ENCODE results near the gene TGIF2.

Gene TGIF2

GRCh38 chr20:36641506-36641843 lies 68.1 kb downstream of the TGIF2 start:
- no peak overlapping the region for H3K27ac ChIP-seq (ENCODE audit: low read depth, low read length, poor library complexity, severe bottlenecking)

DNA sequence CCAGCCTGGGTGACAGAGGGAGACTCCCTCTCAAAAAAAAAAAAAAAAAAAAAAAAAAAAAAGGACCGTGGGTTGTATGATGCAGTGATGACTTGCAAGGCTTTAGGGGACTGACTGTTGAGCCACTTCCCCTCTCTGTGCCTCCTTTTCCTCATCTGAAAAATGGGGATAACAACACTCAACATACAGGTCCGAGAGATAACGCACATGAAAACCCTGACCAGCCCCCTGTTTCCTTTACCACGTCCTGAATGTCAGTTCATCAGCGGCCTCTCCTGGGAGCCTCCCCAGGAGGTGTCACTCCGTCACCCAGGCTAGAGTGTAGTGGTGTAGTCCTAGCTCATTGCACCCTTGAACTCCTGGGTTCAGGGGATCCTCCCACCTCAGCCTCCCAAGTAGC lies 68.7 kb downstream of the TGIF2 start:
- no peaks in the 10 kb centered on the region for H3K9me3 ChIP-seq (ENCODE audit: low read length)
- H3K4me3 ChIP-seq (ENCODE audit: low read depth, low read length, poor library complexity, severe bottlenecking): no peak overlapping the region
- H4K20me1 ChIP-seq (ENCODE audit: insufficient read depth, low read length): no peaks in the 10 kb centered on the region
- H3K9ac ChIP-seq (ENCODE audit: low read length): no peak overlapping the region
- H3K27ac ChIP-seq (ENCODE audit: low read depth, low read length, poor library complexity, severe bottlenecking): no peak overlapping the region
- no peaks in the 10 kb centered on the region for H3F3A ChIP-seq (ENCODE audit: insufficient read depth, low read length)
- no peak overlapping the region for H3K4me2 ChIP-seq (ENCODE audit: low read length)
- no peaks in the 10 kb centered on the region for H3K79me2 ChIP-seq (ENCODE audit: insufficient read depth, low read length)
- no peak overlapping the region for H2AFZ ChIP-seq (ENCODE audit: low read length)
- TF ChIP-seq CTCF (IDR thresholded peaks at IDR 0.05; ENCODE audit: low read length) (no peak), EZH2 (IDR thresholded peaks at IDR 0.05; ENCODE audit: borderline replicate concordance, low read length) (no peak)
- no peaks in the 10 kb centered on the region for H3K9me2 ChIP-seq (ENCODE audit: low read depth, low read length)
- H3K27me3 ChIP-seq (ENCODE audit: insufficient read depth, low read length): no peaks in the 10 kb centered on the region
- no peaks in the 10 kb centered on the region for H3K4me1 ChIP-seq (ENCODE audit: insufficient read depth, low read length, severe bottlenecking)
- no peaks in the 10 kb centered on the region for H3K36me3 ChIP-seq (ENCODE audit: insufficient read depth, low read length)

More at GRCh38 chr20:36641506-36641843, 68.1 kb downstream of the TGIF2 start:
- no peaks in the 10 kb centered on the region for H3K9me3 ChIP-seq (ENCODE audit: low read length)
- no peak overlapping the region for H3K4me3 ChIP-seq (ENCODE audit: low read depth, low read length, poor library complexity, severe bottlenecking)
- H3K36me3 ChIP-seq (ENCODE audit: insufficient read depth, low read length): no peaks in the 10 kb centered on the region
- no peak overlapping the region for H3K9ac ChIP-seq (ENCODE audit: low read length)
- H3F3A ChIP-seq (ENCODE audit: insufficient read depth, low read length): no peaks in the 10 kb centered on the region
- TF ChIP-seq CTCF (IDR thresholded peaks at IDR 0.05; ENCODE audit: low read length) (no peak), EZH2 (IDR thresholded peaks at IDR 0.05; ENCODE audit: borderline replicate concordance, low read length) (no peak)
- no peak overlapping the region for H2AFZ ChIP-seq (ENCODE audit: low read length)
- H3K9me2 ChIP-seq (ENCODE audit: low read depth, low read length): no peaks in the 10 kb centered on the region
- no peak overlapping the region for H3K4me2 ChIP-seq (ENCODE audit: low read length)
- no peaks in the 10 kb centered on the region for H3K4me1 ChIP-seq (ENCODE audit: insufficient read depth, low read length, severe bottlenecking)
- H3K27me3 ChIP-seq (ENCODE audit: insufficient read depth, low read length): no peaks in the 10 kb centered on the region
- H3K79me2 ChIP-seq (ENCODE audit: insufficient read depth, low read length): no peaks in the 10 kb centered on the region
- H4K20me1 ChIP-seq (ENCODE audit: insufficient read depth, low read length): no peaks in the 10 kb centered on the region
